ENCODE measurements around the gene NANOS3. TPM values are rescaled to one million over a fixed set of nuclear protein-coding genes. Genes with fewer than 3 reads are reported as not detected.

Gene NANOS3
- total and polyA plus RNA-seq, 2 of the 13 experiments (the other 11 are each of a cell fraction or from before 2014, with no cell fraction given), result 0.21 TPM; not detected in 1

DNA sequence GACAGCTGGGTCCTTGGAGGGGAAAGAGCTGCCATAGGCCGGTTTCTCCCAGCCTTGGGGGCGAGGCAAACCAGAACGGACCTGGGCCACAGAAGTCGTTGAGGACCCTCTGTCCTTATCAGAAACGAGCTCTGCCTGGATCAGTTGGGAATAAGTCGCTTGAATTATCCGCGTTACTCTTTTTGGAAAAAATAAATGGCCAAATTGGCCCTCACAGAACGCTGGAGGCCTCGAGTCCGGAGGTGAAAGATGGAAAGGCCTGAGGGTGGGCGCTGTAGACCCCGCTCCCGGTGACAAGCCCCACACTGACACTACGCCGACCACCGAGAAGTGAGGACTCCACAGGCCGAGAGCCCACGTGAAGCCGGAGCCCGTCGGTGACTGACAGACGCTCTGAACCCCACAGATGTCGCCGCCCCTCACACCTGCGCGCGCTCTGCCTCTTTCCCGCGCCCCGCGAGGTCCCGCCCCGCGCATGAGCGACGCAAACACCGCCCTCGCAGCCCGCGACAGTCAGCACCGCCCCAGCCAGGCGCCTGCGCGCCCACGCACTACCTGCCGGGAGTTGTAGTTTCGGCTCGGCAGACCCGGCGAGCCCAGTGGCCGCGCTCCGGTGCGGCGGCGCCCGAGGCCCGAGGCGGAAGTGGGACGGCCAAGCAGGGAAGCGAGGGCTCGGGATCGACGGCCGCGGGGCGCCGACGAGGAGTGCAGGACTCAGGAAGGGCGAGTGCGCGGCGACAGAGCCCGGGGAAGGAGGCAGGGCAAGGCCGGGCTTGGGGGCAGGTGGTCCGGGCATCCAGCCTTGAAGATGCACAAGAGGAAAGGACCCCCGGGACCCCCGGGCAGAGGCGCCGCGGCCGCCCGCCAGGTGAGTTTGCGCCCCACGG, 28.9 kb downstream of the NANOS3 start, which contains the start of the genes BRME1 and CC2D1A (continued):
- TF ChIP-seq PREB (CRISPR knock-in tag; IDR thresholded peaks at IDR 0.05), result no peak
- TF ChIP-seq DNMT3B (CRISPR knock-in tag; conservative IDR thresholded peaks at IDR 0.05), result no peak
- no peak for TF ChIP-seq ZNF282 (IDR thresholded peaks at IDR 0.05; ENCODE audit: partially characterized antibody)
- TF ChIP-seq SOX13 (IDR thresholded peaks at IDR 0.05), result no peak
- TF ChIP-seq SOX13 (CRISPR knock-in tag; conservative IDR thresholded peaks at IDR 0.05 in 1 of 2, IDR thresholded peaks at IDR 0.05 in 1 of 2), result peak in 1 of 2 experiments; percentile 44; a peak in 1 of 4 replicates
- 0 out of 2 replicates have a peak, but pooled peaks have one; percentile 43 for TF ChIP-seq ZNF569 (CRISPR knock-in tag; IDR thresholded peaks at IDR 0.05; ENCODE audit: borderline replicate concordance)
- peak; percentile 95 for TF ChIP-seq ZNF44 (CRISPR knock-in tag; IDR thresholded peaks at IDR 0.05)
- TF ChIP-seq ZNF629 (CRISPR knock-in tag; conservative IDR thresholded peaks at IDR 0.05), result peak; percentile 31; the same call in 1 of the 2 replicates
- TF ChIP-seq, protein P1, sequence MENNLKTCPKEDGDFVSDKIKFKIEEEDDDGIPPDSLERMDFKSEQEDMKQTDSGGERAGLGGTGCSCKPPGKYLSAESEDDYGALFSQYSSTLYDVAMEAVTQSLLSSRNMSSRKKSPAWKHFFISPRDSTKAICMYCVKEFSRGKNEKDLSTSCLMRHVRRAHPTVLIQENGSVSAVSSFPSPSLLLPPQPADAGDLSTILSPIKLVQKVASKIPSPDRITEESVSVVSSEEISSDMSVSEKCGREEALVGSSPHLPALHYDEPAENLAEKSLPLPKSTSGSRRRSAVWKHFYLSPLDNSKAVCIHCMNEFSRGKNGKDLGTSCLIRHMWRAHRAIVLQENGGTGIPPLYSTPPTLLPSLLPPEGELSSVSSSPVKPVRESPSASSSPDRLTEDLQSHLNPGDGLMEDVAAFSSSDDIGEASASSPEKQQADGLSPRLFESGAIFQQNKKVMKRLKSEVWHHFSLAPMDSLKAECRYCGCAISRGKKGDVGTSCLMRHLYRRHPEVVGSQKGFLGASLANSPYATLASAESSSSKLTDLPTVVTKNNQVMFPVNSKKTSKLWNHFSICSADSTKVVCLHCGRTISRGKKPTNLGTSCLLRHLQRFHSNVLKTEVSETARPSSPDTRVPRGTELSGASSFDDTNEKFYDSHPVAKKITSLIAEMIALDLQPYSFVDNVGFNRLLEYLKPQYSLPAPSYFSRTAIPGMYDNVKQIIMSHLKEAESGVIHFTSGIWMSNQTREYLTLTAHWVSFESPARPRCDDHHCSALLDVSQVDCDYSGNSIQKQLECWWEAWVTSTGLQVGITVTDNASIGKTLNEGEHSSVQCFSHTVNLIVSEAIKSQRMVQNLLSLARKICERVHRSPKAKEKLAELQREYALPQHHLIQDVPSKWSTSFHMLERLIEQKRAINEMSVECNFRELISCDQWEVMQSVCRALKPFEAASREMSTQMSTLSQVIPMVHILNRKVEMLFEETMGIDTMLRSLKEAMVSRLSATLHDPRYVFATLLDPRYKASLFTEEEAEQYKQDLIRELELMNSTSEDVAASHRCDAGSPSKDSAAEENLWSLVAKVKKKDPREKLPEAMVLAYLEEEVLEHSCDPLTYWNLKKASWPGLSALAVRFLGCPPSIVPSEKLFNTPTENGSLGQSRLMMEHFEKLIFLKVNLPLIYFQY (CRISPR knock-in tag; IDR thresholded peaks at IDR 0.05; ENCODE audit: borderline replicate concordance), result peak; percentile 88; the same call in 1 of the 2 replicates
- peak; percentile 97 for TF ChIP-seq ARNT2 (CRISPR knock-in tag; IDR thresholded peaks at IDR 0.05; ENCODE audit: low read depth)
- TF ChIP-seq ZMYM4 (CRISPR knock-in tag; IDR thresholded peaks at IDR 0.05), result no peak; the same call in 1 of the 2 replicates
- TF ChIP-seq NFYC (CRISPR knock-in tag; IDR thresholded peaks at IDR 0.05), result peak; percentile 43; the same call in 1 of the 2 replicates
- TF ChIP-seq ZNF547 (CRISPR knock-in tag; IDR thresholded peaks at IDR 0.05), result peak; percentile 76
- TF ChIP-seq RFXAP (CRISPR knock-in tag; IDR thresholded peaks at IDR 0.05; ENCODE audit: borderline replicate concordance), result peak; percentile 82
- TF ChIP-seq, protein P2, sequence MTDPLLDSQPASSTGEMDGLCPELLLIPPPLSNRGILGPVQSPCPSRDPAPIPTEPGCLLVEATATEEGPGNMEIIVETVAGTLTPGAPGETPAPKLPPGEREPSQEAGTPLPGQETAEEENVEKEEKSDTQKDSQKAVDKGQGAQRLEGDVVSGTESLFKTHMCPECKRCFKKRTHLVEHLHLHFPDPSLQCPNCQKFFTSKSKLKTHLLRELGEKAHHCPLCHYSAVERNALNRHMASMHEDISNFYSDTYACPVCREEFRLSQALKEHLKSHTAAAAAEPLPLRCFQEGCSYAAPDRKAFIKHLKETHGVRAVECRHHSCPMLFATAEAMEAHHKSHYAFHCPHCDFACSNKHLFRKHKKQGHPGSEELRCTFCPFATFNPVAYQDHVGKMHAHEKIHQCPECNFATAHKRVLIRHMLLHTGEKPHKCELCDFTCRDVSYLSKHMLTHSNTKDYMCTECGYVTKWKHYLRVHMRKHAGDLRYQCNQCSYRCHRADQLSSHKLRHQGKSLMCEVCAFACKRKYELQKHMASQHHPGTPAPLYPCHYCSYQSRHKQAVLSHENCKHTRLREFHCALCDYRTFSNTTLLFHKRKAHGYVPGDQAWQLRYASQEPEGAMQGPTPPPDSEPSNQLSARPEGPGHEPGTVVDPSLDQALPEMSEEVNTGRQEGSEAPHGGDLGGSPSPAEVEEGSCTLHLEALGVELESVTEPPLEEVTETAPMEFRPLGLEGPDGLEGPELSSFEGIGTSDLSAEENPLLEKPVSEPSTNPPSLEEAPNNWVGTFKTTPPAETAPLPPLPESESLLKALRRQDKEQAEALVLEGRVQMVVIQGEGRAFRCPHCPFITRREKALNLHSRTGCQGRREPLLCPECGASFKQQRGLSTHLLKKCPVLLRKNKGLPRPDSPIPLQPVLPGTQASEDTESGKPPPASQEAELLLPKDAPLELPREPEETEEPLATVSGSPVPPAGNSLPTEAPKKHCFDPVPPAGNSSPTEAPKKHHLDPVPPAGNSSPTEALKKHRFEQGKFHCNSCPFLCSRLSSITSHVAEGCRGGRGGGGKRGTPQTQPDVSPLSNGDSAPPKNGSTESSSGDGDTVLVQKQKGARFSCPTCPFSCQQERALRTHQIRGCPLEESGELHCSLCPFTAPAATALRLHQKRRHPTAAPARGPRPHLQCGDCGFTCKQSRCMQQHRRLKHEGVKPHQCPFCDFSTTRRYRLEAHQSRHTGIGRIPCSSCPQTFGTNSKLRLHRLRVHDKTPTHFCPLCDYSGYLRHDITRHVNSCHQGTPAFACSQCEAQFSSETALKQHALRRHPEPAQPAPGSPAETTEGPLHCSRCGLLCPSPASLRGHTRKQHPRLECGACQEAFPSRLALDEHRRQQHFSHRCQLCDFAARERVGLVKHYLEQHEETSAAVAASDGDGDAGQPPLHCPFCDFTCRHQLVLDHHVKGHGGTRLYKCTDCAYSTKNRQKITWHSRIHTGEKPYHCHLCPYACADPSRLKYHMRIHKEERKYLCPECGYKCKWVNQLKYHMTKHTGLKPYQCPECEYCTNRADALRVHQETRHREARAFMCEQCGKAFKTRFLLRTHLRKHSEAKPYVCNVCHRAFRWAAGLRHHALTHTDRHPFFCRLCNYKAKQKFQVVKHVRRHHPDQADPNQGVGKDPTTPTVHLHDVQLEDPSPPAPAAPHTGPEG (CRISPR knock-in tag; IDR thresholded peaks at IDR 0.05), result no peak
- TF ChIP-seq ZNF251 (CRISPR knock-in tag; IDR thresholded peaks at IDR 0.05), result no peak
- TF ChIP-seq GATAD1 (CRISPR knock-in tag; IDR thresholded peaks at IDR 0.05), result peak; percentile 69; the same call in 1 of the 2 replicates
- TF ChIP-seq ZNF264 (CRISPR knock-in tag; IDR thresholded peaks at IDR 0.05), result no peak
- no peak for TF ChIP-seq FOXK2 (IDR thresholded peaks at IDR 0.05)

All from HepG2 (cell line).